Right lobe of liver (tissue), 6 donors: ENCODE results near the gene NSL1. TPM values are rescaled to one million over a fixed set of nuclear protein-coding genes. Genes with fewer than 3 reads are reported as not detected.

Experiments
- ATAC-seq, 4 donors: fragments of 200-7000 bp; cut with Tn5 transposase; one replicate each; pipeline ENCODE4 v1.9.1; 2020; ENCODE audit warnings: mild to moderate bottlenecking in 4 of 4, moderate library complexity in 4 of 4
- DNase-seq, 3 donors: peaks; one replicate each; pipeline ENCODE4 v3.0.0-alpha.2; 2020
- H3K27ac ChIP-seq, 3 donors: fragments of 200-600 bp; one replicate each; pipeline ENCODE4 v1.8.0; 2022
- H3K27me3 ChIP-seq, 2 donors: fragments of 200-600 bp; one replicate each; pipeline ENCODE4 v1.8.0; 2022
- H3K36me3 ChIP-seq, 4 donors: fragments of 200-600 bp; sonication (generic) in 1 of 4; one replicate each; pipeline versions ENCODE4 v1.5.1 to v1.8.0; 2017 to 2022; ENCODE audit warnings: control low read depth in 1 of 4
- H3K4me1 ChIP-seq, 4 donors: fragments of 200-600 bp; sonication (generic) in 1 of 4; one replicate each; pipeline versions ENCODE4 v1.5.1 to v1.8.0; 2017 to 2022; ENCODE audit warnings: control low read depth in 1 of 4
- H3K4me3 ChIP-seq, 3 donors: fragments of 200-600 bp; one replicate each; pipeline ENCODE4 v1.8.0; 2022
- H3K9me3 ChIP-seq, 4 donors: fragments of 200-600 bp; sonication (generic) in 1 of 4; one replicate each; pipeline versions ENCODE4 v1.5.1 to v1.8.0; 2017 to 2022; ENCODE audit warnings: control low read depth in 1 of 4
- POLR2A ChIP-seq: fragments of 450-650 bp; IDR thresholded peaks from one replicate; pipeline ENCODE4 v1.6.1; 2017; ENCODE audit warnings: antibody characterized with exemption, mild to moderate bottlenecking
- WGBS: methylation state at CpG from one replicate; pipeline ENCODE4 v1.1.6; 2018; ENCODE audit warnings: low coverage, low lambda C conversion rate; ENCODE audit not compliant: insufficient coverage; ENCODE audit errors: missing lambda C conversion rate; 5-methylcytosine and 5-hydroxymethylcytosine counted together
- intact Hi-C, 2 donors: fragments of 100-400 bp; cut with DNase I; formaldehyde crosslinking; loops; one replicate each; pipeline versions ENCODE4 v1.11.2 to v1.14.1; 2022
- total RNA-seq, 6 experiments: library from RNA; depleted of rRNA in 2 of 6; stranded (reverse); fragments of >200 nt in 2 of 6; fragmentation: NEBNext Ultra II Directional in 3 of 6; extraction: Animal tissue kit (Norgen Biotek cat#: 25700) in 3 of 6; gene quantifications; one replicate each; pipeline versions ENCODE4 v1.1.0 to v1.2.4, GENCODE V29; 2016 to 2023
- TF ChIP-seq, protein P1 (sequence below), 4 donors: fragments of 200-600 bp in 3 of 4; fragments of 450-650 bp in 1 of 4; IDR thresholded peaks; one replicate each; pipeline versions ENCODE4 v1.5.1 to v1.8.0; 2016 to 2022; ENCODE audit warnings: antibody characterized with exemption in 4 of 4, mild to moderate bottlenecking in 2 of 4
- donor health status: DM: no; HTN: yes; CAD: no.
- donor health status: DM: no; HTN: no; CAD: no.
- donor health status: DM: no; HTN: no; CAD: no.
- donor health status: DM: no; HTN: yes; CAD: no.
- donor health status: DM: no; HTN: yes; CAD: no.

The NSL1 gene
- total RNA-seq, 6 experiments from 2014 or later, result 13.3 to 26.5 (median 16.2) TPM

DNA sequence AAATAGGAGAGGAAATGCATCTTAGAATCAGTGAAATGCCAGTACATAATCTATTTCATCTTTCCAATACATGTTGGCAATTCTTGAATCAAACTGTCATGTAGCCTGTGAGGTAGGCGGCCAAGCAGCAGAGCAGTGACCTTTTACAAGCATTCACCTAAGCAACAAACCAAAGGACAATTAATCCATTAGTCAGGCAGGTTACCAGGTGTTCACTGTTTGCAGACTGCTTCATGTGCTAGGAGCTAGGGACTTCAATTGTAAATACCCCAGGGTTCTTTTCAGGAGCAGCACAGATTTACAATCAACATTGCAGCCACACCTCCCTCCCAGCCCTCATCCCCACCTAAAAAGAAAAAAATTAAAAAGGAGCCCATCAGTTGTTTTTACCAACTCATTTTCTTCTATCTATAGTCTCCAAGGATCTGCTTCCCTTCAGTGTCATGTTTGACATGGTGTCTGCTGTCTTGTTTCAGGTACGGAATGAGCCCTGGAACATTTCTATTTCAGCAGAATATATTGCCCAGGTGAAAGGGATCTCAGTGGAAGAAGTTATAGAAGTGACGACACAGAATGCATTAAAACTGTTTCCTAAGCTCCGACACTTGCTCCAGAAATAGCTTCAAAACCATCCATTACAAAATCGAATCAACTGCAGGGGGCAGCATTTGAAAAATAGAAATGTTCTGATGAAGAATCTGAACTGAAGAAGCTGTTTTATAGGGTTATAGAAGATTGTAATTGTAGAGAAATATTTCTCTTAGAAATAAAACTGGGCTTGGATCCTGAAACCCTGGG is 23.2 kb upstream of the NSL1 start:
- no peak for DNase-seq

DNA sequence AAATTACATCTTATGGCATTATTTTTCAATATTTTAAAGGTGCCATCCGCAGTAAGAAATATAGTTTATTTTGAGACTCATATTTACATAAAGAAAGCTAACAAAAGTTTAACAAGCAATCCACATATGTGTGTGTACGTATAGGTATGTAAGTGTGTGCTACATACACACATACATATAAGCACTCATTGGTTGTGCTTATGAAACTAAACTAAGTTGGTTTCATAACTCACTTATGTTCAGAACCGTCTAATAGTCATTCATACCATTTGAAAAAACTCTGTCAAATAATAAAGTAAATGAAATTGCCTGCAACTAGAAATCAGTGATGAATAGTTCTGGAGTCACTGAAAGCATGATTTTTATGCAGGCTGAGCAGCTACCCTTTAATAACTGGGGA is 14.2 kb upstream of the NSL1 start:
- 81% methylated on average over 3 of the region's 3 CpGs for WGBS
- no peak overlapping the region for H3K27ac ChIP-seq
- no peaks in the 10 kb centered on the region for H3K4me1 ChIP-seq
- TF ChIP-seq, protein P1, sequence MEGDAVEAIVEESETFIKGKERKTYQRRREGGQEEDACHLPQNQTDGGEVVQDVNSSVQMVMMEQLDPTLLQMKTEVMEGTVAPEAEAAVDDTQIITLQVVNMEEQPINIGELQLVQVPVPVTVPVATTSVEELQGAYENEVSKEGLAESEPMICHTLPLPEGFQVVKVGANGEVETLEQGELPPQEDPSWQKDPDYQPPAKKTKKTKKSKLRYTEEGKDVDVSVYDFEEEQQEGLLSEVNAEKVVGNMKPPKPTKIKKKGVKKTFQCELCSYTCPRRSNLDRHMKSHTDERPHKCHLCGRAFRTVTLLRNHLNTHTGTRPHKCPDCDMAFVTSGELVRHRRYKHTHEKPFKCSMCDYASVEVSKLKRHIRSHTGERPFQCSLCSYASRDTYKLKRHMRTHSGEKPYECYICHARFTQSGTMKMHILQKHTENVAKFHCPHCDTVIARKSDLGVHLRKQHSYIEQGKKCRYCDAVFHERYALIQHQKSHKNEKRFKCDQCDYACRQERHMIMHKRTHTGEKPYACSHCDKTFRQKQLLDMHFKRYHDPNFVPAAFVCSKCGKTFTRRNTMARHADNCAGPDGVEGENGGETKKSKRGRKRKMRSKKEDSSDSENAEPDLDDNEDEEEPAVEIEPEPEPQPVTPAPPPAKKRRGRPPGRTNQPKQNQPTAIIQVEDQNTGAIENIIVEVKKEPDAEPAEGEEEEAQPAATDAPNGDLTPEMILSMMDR (IDR thresholded peaks at IDR 0.05), result no peak
- DNase-seq (no peak), ATAC-seq (no peak)
- no peaks in the 10 kb centered on the region for H3K9me3 ChIP-seq
- no peak overlapping the region for H3K4me3 ChIP-seq
- intact Hi-C loops, result no loop called here
- peaks cover 0 to 12% (median 4%) of the 10 kb centered on the region in 4 donors for H3K36me3 ChIP-seq
- no peaks in the 10 kb centered on the region for H3K27me3 ChIP-seq

More for the DNA sequence above, 23.2 kb upstream of the NSL1 start:
- no peaks in the 10 kb centered on the region for H3K27me3 ChIP-seq
- no peak overlapping the region for H3K27ac ChIP-seq
- TF ChIP-seq, protein P1 (IDR thresholded peaks at IDR 0.05), result peak; percentile 44 to 59 (median 46)
- no peak for TF ChIP-seq POLR2A
- ATAC-seq, result peak in 2 of 4 donors; percentile 55 to 61
- no peaks in the 10 kb centered on the region for H3K9me3 ChIP-seq
- H3K4me3 ChIP-seq, result no peak overlapping the region
- 44% methylated on average over 5 of the region's 5 CpGs for WGBS
- H3K4me1 ChIP-seq, result peaks cover 0 to 7% (median 0%) of the 10 kb centered on the region in 4 donors
- intact Hi-C loops, result no loop called here
- no peaks in the 10 kb centered on the region for H3K36me3 ChIP-seq

DNA sequence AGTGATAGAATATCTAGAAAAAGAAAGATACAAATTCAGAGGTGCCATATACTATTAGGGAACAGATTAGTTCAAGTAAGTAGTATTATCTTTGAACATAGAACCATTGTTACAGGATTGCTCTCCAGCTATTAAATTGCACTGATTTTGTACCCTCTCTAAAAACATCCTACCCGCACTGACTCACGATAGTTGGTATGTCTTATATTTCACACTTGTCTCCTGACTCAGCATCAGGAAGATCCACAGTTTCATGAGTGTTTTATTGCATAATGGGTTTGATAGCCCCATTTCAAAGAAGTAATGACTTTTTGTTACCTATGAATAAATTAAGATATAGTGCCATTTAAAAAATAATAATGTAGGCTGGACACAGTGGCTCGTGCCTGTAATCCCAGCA is 6.1 kb upstream of the NSL1 start:
- intact Hi-C loops, result no loop called here
- WGBS, result 90% methylated on average over 3 of the region's 3 CpGs
- Histone ChIP-seq H3K4me3 (no peak overlapping the region), H3K27ac (no peak overlapping the region), H3K9me3 (no peaks in the 10 kb centered on the region), H3K4me1 (no peaks in the 10 kb centered on the region), H3K27me3 (no peaks in the 10 kb centered on the region), H3K36me3 (peaks cover 0 to 14% (median 2%) of the 10 kb centered on the region in 4 donors)
- DNase-seq, result no peak
- ATAC-seq, result no peak
- TF ChIP-seq, protein P1 (IDR thresholded peaks at IDR 0.05), result no peak
- no peak for TF ChIP-seq POLR2A

DNA sequence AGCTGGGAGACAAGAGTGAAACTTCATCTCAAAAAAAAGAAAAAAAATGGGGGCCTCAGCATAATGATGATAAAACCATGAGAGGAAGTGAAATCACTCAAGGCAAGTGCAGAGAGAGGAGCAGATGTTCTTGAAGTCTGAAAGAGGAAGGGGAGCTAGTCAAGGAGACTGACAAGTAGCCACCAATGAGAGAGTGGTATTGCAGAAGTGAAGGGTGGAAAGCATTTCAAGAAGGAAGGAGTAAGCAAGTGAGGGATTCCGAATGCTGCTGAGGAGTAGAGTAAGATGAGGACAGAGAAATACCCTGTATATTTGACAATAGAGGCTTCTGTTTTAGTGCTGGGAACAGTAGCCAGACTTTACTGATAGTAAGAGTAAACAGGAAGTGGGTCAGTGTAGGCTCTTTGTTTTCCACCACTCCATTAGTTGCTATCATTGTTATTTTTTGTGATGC is 3.0 kb upstream of the NSL1 start:
- Histone ChIP-seq H3K4me3 (no peak overlapping the region), H3K9me3 (no peaks in the 10 kb centered on the region), H3K4me1 (peaks cover 0 to 15% (median 4%) of the 10 kb centered on the region in 4 donors), H3K36me3 (peaks cover 0 to 14% (median 2%) of the 10 kb centered on the region in 4 donors), H3K27ac (peak overlapping the region in 1 of 3 donors; percentile 15), H3K27me3 (no peaks in the 10 kb centered on the region)
- intact Hi-C loops, result no loop called here
- TF ChIP-seq POLR2A, result no peak
- TF ChIP-seq, protein P1 (IDR thresholded peaks at IDR 0.05), result no peak
- 38% methylated on average over 1 of the region's 1 CpG for WGBS
- ATAC-seq (peak in 2 of 4 donors; percentile 2 to 8), DNase-seq (no peak)
